ENCODE results near the gene HS3ST3A1.

- TF ChIP-seq POLR2A (IDR thresholded peaks at IDR 0.05; ENCODE audit: low read length): no peak
- no peak for TF ChIP-seq GATA1 (IDR thresholded peaks at IDR 0.05; ENCODE audit: low read depth, low read length)
These were observed 61.2 kb downstream of the HS3ST3A1 start for GRCh38 chr17:13540546-13540945.
